HepG2 (cell line): Measurements from ENCODE around the gene ARHGDIG. TPM values are rescaled to one million over a fixed set of nuclear protein-coding genes. Genes with fewer than 3 reads are reported as not detected.

ENCODE experiments used
- ATAC-seq: fragments of 200-7000 bp; cut with Tn5 transposase; 3 replicates; pipeline ENCODE4 v1.9.1; 2020; ENCODE audit warnings: mild to moderate bottlenecking, moderate library complexity
- BruUV-seq: library from RNA; stranded (reverse); fragments of 400-500 nt; replicated peaks from 2 replicates; lab custom pipeline; 2021; lab: Mats Ljungman, UMichigan
- CTCF ChIA-PET: fragments of 300-600 bp; formaldehyde crosslinking; extraction: SDS; loops from one replicate; lab custom pipeline; 2021; ENCODE audit warnings: low total read pairs, inconsistent platforms, low intra/inter-chr PET ratio; lab: Yijun Ruan, JAX
- POLR2A ChIA-PET: fragments of 350-600 bp; sonication (Branson Sonifier 250); formaldehyde crosslinking; loops from one replicate; lab custom pipeline; 2020; ENCODE audit warnings: antibody characterized with exemption, inconsistent platforms; lab: Yijun Ruan, JAX
- DNase-seq: peaks from one replicate; pipeline ENCODE4 v3.0.0-alpha.2; 2015; ENCODE audit warnings: low spot score
- FAIRE-seq: peaks from 3 replicates; lab custom pipeline; 2011; peaks lifted over from hg19 to GRCh38; lab: Jason Lieb, UNC
- H2AFZ ChIP-seq: one replicate; pipeline ENCODE4 v1.6.1; 2011; ENCODE audit warnings: low read length, inconsistent platforms
- H3K27ac ChIP-seq: fragments of 300-600 bp; 3 replicates; pipeline ENCODE4 v1.8.0; 2011; ENCODE audit warnings: mixed run types, mild to moderate bottlenecking, mixed read lengths, low read length, inconsistent platforms; ENCODE audit not compliant: insufficient read depth; ENCODE audit errors: extremely low read length
- H3K27me3 ChIP-seq, 2 experiments: fragments of 200-600 bp in 1 of 2; 2 replicates in 1 of 2; 3 replicates in 1 of 2; pipeline versions ENCODE4 v1.6.0 to v1.8.0; 2011; ENCODE audit warnings: low read length in 2 of 2, mild to moderate bottlenecking in 2 of 2, moderate library complexity in 2 of 2, inconsistent platforms in 1 of 2; ENCODE audit not compliant: insufficient read depth in 2 of 2, control insufficient read depth in 1 of 2
- H3K36me3 ChIP-seq, 2 experiments: fragments of 200-600 bp in 1 of 2; replicated peaks in 1 of 2; 2 replicates in 1 of 2; 3 replicates in 1 of 2; pipeline versions ENCODE4 v1.5.1 to v1.8.0; 2011; ENCODE audit warnings: low read length in 2 of 2, inconsistent platforms in 1 of 2; ENCODE audit not compliant: insufficient read depth in 2 of 2, control insufficient read depth in 1 of 2
- H3K4me1 ChIP-seq: 2 replicates; pipeline ENCODE4 v1.5.1; 2012; ENCODE audit warnings: low read length, inconsistent platforms; ENCODE audit not compliant: insufficient read depth
- H3K4me2 ChIP-seq: 2 replicates; pipeline ENCODE4 v1.6.0; 2011; ENCODE audit warnings: low read depth, low read length, inconsistent platforms
- H3K4me3 ChIP-seq, 3 experiments: fragments of 200-600 bp in 1 of 3; sonication (generic), shearing (Covaris generic) in 1 of 3; replicated peaks in 1 of 3; 2 replicates each; pipeline ENCODE4 v1.5.1; 2011 to 2016; ENCODE audit warnings: low read length in 3 of 3, inconsistent platforms in 2 of 3, low read depth in 2 of 3, mild to moderate bottlenecking in 2 of 3, control low read depth in 1 of 3, mixed read lengths in 1 of 3; ENCODE audit not compliant: insufficient read depth in 1 of 3
- H3K79me2 ChIP-seq: one replicate; pipeline ENCODE4 v1.6.1; 2011; ENCODE audit warnings: low read length, inconsistent platforms; ENCODE audit not compliant: insufficient read depth
- H3K9ac ChIP-seq: 2 replicates; pipeline ENCODE4 v1.6.0; 2011; ENCODE audit warnings: mild to moderate bottlenecking, low read depth, low read length, inconsistent platforms; ENCODE audit not compliant: insufficient read depth
- H3K9me3 ChIP-seq: 2 replicates; pipeline ENCODE4 v1.5.1; 2012; ENCODE audit warnings: mild to moderate bottlenecking, low read length
- H4K20me1 ChIP-seq: 2 replicates; pipeline ENCODE4 v1.6.0; 2011; ENCODE audit warnings: inconsistent platforms, mild to moderate bottlenecking, low read length, moderate library complexity; ENCODE audit not compliant: insufficient read depth
- AGO2 ChIP-seq: fragments of 200-400 bp; formaldehyde crosslinking; optimal IDR thresholded peaks from 2 replicates; pipeline ENCODE3; 2017; ENCODE audit warnings: mild to moderate bottlenecking, low read depth, low read length, moderate library complexity
- ETV6 ChIP-seq: sonication (generic); formaldehyde crosslinking; conservative IDR thresholded peaks from 2 replicates; pipeline ENCODE4 v1.4.0; 2020; ENCODE audit warnings: missing genetic modification reagents
- HOXA5 ChIP-seq: sonication (generic); formaldehyde crosslinking; IDR thresholded peaks from 2 replicates; pipeline ENCODE4 v1.4.0; 2020; ENCODE audit warnings: missing genetic modification reagents
- NFKB2 ChIP-seq: sonication (generic); formaldehyde crosslinking; IDR thresholded peaks from 2 replicates; pipeline ENCODE4 v1.4.0; 2020; ENCODE audit warnings: missing genetic modification reagents, borderline replicate concordance
- XRCC5 ChIP-seq: fragments of 200-400 bp; formaldehyde crosslinking; optimal IDR thresholded peaks from 2 replicates; pipeline ENCODE3; 2017; ENCODE audit warnings: mild to moderate bottlenecking, low read length
- ZMAT3 ChIP-seq: sonication (generic); formaldehyde crosslinking; conservative IDR thresholded peaks from 2 replicates; pipeline ENCODE4 v1.7.0; 2021; ENCODE audit warnings: missing genetic modification reagents
- ZNF235 ChIP-seq: sonication (generic); formaldehyde crosslinking; IDR thresholded peaks from 2 replicates; pipeline ENCODE4 v1.8.1; 2023; ENCODE audit warnings: mild to moderate bottlenecking, missing genetic modification reagents, borderline replicate concordance
- ZNF616 ChIP-seq: sonication (generic); formaldehyde crosslinking; IDR thresholded peaks from 2 replicates; pipeline ENCODE4 v1.5.0; 2020; ENCODE audit warnings: low read depth, mild to moderate bottlenecking, missing genetic modification reagents
- ZNF619 ChIP-seq: sonication (generic); formaldehyde crosslinking; IDR thresholded peaks from 2 replicates; pipeline ENCODE4 v1.4.0; 2020; ENCODE audit warnings: mild to moderate bottlenecking, missing genetic modification reagents
- ZSCAN29 ChIP-seq: sonication (generic); formaldehyde crosslinking; conservative IDR thresholded peaks from 2 replicates; pipeline ENCODE4 v1.4.0; 2020; ENCODE audit warnings: mild to moderate bottlenecking, missing genetic modification reagents
- WGBS: methylation state at CpG from one replicate; pipeline ENCODE4 v1.1.6; 2017; ENCODE audit warnings: low lambda C conversion rate; 5-methylcytosine and 5-hydroxymethylcytosine counted together
- in situ Hi-C: cut with HindIII; loops from 2 replicates; pipeline ENCODE4 v1.10.0; 2017; ENCODE audit warnings: low pct_unique_long_range_greater_than_20kb; ENCODE audit not compliant: extremely low pct_ligation_motif_present
- intact Hi-C: fragments of 100-400 bp; cut with micrococcal nuclease; formaldehyde crosslinking; loops from one replicate; pipeline ENCODE4 v1.10.0; 2022; ENCODE audit not compliant: unreplicated experiment
- polyA plus RNA-seq, 8 experiments: library from polyadenylated mRNA; depleted of rRNA in 3 of 8; stranded (reverse) in 7 of 8; unstranded in 1 of 8; fragments of >200 nt; fragmentation: Illumina TruSeq in 4 of 8; extraction: Trizol in 4 of 8; gene quantifications; 2 replicates each; pipeline versions ENCODE4 v1.2.1 to v1.2.3, GENCODE V29; 2011 to 2016; ENCODE audit warnings: low read depth in 4 of 8, missing spikeins in 1 of 8, mixed read lengths in 1 of 8; ENCODE audit not compliant: insufficient read depth in 1 of 8
- total RNA-seq, 5 experiments: library from RNA; depleted of rRNA; stranded (reverse); fragments of >200 nt; fragmentation: Illumina TruSeq; extraction: Trizol; gene quantifications; 2 replicates each; pipeline ENCODE4 v1.2.3, GENCODE V29; 2016; ENCODE audit warnings: low read depth in 1 of 5
- TF ChIP-seq, protein P1 (sequence below): sonication (generic); formaldehyde crosslinking; IDR thresholded peaks from 2 replicates; pipeline ENCODE4 v1.8.0; 2022; ENCODE audit warnings: missing genetic modification reagents, low read depth, mild to moderate bottlenecking, borderline replicate concordance
- TF ChIP-seq, protein P2 (sequence below): sonication (generic); formaldehyde crosslinking; IDR thresholded peaks from 2 replicates; pipeline ENCODE4 v1.8.1; 2023; ENCODE audit warnings: mild to moderate bottlenecking, missing genetic modification reagents
- TF ChIP-seq, protein P3 (sequence below): sonication (generic); formaldehyde crosslinking; IDR thresholded peaks from 2 replicates; pipeline ENCODE4 v1.8.1; 2023; ENCODE audit warnings: mild to moderate bottlenecking, inconsistent platforms, moderate library complexity, missing genetic modification reagents, borderline replicate concordance
- TF ChIP-seq, protein P4 (sequence below): sonication (generic); formaldehyde crosslinking; IDR thresholded peaks from 2 replicates; pipeline ENCODE4 v1.4.0; 2020; ENCODE audit warnings: mild to moderate bottlenecking, missing genetic modification reagents, borderline replicate concordance

ARHGDIG gene
- total and polyA plus RNA-seq, 2 of the 13 experiments (the other 11 are each of a cell fraction or from before 2014, with no cell fraction given): 0.24 to 0.48 TPM

DNA sequence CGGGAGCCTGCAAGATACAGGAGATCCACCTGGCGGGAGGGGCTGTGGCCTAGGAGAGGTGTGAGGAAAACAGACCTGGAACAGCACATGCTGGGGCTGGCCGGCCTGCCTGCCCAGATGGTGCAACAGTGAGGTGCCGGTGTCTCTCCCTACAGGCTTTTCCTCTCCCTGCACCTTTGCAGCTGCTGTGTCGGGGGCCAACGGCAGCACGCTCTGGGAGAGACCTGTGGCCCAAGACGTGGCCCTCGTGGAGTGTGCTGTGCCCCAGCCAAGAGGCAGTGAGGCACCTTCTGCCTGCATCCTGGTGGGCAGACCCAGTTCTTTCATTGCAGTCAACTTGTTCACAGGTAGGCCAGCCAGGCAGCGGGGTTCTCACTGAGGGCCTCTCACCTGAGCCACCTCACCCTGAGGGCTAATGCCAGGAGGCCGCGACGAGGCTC, 20.6 kb upstream of the ARHGDIG start:
- WGBS: 90% methylated on average over 5 of the region's 13 CpGs
- CTCF ChIA-PET: no interaction called here
- no peak overlapping the region for H2AFZ ChIP-seq
- no peak overlapping the region for H3K4me2 ChIP-seq
- BruUV-seq: no TSS peak
- H3K9me3 ChIP-seq: no peaks in the 10 kb centered on the region
- H4K20me1 ChIP-seq: no peaks in the 10 kb centered on the region
- no peak overlapping the region for H3K27ac ChIP-seq
- TF ChIP-seq HOXA5 (CRISPR knock-in tag) (no peak), AGO2 (peak; percentile 17)
- in situ Hi-C loops: no loop called here
- no peaks in the 10 kb centered on the region for H3K79me2 ChIP-seq
- H3K27me3 ChIP-seq: no peaks in the 10 kb centered on the region
- ATAC-seq (no peak), FAIRE-seq (no peak), DNase-seq (no peak)
- no peaks in the 10 kb centered on the region for H3K4me1 ChIP-seq
- intact Hi-C loops: no loop called here
- H3K9ac ChIP-seq: no peak overlapping the region
- peaks cover 15 to 28% of the 10 kb centered on the region in 2 experiments; a peak in 4 of 5 replicates for H3K36me3 ChIP-seq
- H3K4me3 ChIP-seq: no peak overlapping the region
- POLR2A ChIA-PET: no interaction called here

DNA sequence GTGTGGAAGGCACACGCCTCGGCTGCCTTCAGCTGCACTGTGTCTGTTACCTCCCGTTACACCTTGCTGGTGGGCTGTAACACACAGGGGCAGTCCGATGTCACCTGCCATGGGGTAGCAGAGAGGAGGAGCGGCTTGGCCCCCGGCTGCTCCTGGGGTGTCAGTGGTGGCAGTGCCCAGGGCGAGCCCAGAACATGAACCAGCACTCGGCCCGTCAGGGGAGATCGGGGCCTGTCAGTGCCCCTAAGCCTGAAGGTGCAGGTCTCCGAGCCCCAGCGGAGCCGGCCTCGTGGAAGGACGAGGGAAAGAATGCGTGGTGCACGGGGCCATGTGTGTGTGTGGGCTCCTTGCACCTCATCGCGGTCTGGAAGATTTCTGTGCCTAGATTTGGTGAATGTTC, 20.1 kb upstream of the ARHGDIG start:
- H3K27ac ChIP-seq: no peak overlapping the region
- TF ChIP-seq, protein P1, sequence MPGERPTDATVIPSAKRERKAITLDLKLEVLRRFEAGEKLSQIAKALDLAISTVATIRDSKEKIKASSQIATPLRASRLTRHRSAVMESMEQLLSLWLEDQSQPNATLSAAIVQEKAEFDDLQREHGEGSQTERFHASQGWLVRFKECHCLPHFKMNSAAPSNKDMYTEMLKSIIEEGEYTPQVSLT: no peak
- TF ChIP-seq XRCC5: no peak
- TF ChIP-seq ZMAT3 (CRISPR knock-in tag): no peak
- TF ChIP-seq, protein P2, sequence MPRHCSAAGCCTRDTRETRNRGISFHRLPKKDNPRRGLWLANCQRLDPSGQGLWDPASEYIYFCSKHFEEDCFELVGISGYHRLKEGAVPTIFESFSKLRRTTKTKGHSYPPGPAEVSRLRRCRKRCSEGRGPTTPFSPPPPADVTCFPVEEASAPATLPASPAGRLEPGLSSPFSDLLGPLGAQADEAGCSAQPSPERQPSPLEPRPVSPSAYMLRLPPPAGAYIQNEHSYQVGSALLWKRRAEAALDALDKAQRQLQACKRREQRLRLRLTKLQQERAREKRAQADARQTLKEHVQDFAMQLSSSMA (CRISPR knock-in tag): no peak
- no peak for TF ChIP-seq ZSCAN29 (CRISPR knock-in tag)
- TF ChIP-seq ZNF619: no peak
- no peak for TF ChIP-seq ZNF235 (CRISPR knock-in tag)
- TF ChIP-seq, protein P3, sequence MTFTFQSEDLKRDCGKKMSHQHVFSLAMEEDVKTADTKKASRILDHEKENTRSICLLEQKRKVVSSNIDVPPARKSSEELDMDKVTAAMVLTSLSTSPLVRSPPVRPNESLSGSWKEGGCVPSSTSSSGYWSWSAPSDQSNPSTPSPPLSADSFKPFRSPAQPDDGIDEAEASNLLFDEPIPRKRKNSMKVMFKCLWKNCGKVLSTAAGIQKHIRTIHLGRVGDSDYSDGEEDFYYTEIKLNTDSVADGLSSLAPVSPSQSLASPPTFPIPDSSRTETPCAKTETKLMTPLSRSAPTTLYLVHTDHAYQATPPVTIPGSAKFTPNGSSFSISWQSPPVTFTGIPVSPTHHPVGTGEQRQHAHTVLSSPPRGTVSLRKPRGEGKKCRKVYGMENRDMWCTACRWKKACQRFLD (CRISPR knock-in tag): no peak
- TF ChIP-seq, protein P4, sequence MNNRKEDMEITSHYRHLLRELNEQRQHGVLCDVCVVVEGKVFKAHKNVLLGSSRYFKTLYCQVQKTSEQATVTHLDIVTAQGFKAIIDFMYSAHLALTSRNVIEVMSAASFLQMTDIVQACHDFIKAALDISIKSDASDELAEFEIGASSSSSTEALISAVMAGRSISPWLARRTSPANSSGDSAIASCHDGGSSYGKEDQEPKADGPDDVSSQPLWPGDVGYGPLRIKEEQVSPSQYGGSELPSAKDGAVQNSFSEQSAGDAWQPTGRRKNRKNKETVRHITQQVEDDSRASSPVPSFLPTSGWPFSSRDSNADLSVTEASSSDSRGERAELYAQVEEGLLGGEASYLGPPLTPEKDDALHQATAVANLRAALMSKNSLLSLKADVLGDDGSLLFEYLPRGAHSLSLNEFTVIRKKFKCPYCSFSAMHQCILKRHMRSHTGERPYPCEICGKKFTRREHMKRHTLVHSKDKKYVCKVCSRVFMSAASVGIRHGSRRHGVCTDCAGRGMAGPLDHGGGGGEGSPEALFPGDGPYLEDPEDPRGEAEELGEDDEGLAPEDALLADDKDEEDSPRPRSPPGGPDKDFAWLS (CRISPR knock-in tag): no peak
- no peak for TF ChIP-seq NFKB2 (CRISPR knock-in tag)
- no peak for TF ChIP-seq ZNF616 (CRISPR knock-in tag)
- no peak for TF ChIP-seq ETV6 (CRISPR knock-in tag)
- DNase-seq (no peak), ATAC-seq (no peak), FAIRE-seq (no peak)
- no peak overlapping the region for H2AFZ ChIP-seq
- in situ Hi-C loops (no loop called here), intact Hi-C loops (no loop called here)
- ChIA-PET CTCF (no interaction called here), POLR2A (no interaction called here)
- H3K9ac ChIP-seq: no peak overlapping the region
- H3K36me3 ChIP-seq: peaks cover 15 to 25% of the 10 kb centered on the region in 2 experiments; a peak in 4 of 5 replicates
- H3K4me2 ChIP-seq: no peak overlapping the region
- no peaks in the 10 kb centered on the region for H4K20me1 ChIP-seq
- no peaks in the 10 kb centered on the region for H3K27me3 ChIP-seq
- no peak overlapping the region for H3K4me3 ChIP-seq
- no peaks in the 10 kb centered on the region for H3K9me3 ChIP-seq
- 94% methylated on average over 17 of the region's 19 CpGs for WGBS
- no peaks in the 10 kb centered on the region for H3K4me1 ChIP-seq
- BruUV-seq: no TSS peak
- H3K79me2 ChIP-seq: no peaks in the 10 kb centered on the region
